ENCODE results near the gene ASTN2.

Gene ASTN2

GRCh38 chr9:117323390-117323789, 91.5 kb downstream of the ASTN2 start:
- no peaks in the 10 kb centered on the region for H3K4me1 ChIP-seq (ENCODE audit: control insufficient read depth in 2 of 2, insufficient read depth in 1 of 2, low read depth in 1 of 2, low read length in 2 of 2)
- no peak overlapping the region for H3K23ac ChIP-seq (ENCODE audit: low read depth, low read length, poor library complexity)
- no peak overlapping the region for H4K8ac ChIP-seq (ENCODE audit: low read depth, low read length)
- H3K9me3 ChIP-seq (replicated peaks in 1 of 2; ENCODE audit: control insufficient read depth in 2 of 2, insufficient read depth in 1 of 2, low read depth in 1 of 2, low read length in 2 of 2): no peaks in the 10 kb centered on the region
- H3K79me1 ChIP-seq (ENCODE audit: low read depth, low read length): no peaks in the 10 kb centered on the region
- no peak overlapping the region for H3K18ac ChIP-seq (ENCODE audit: low read length)
- no peak overlapping the region for H3K14ac ChIP-seq (ENCODE audit: low read length)
- H3K9ac ChIP-seq (ENCODE audit: low read depth, low read length, poor library complexity): no peak overlapping the region
- H2BK12ac ChIP-seq (ENCODE audit: low read length): no peak overlapping the region
- no peak overlapping the region for H3K4ac ChIP-seq (ENCODE audit: low read length)
- H3K4me3 ChIP-seq (ENCODE audit: low read length in 2 of 2): no peak overlapping the region
- no peak overlapping the region for H3K4me2 ChIP-seq (ENCODE audit: insufficient read depth, low read length, poor library complexity, severe bottlenecking)
- H2BK120ac ChIP-seq (ENCODE audit: low read depth, low read length): no peak overlapping the region
- H3K27ac ChIP-seq (replicated peaks; ENCODE audit: low read length): no peak overlapping the region
- WGBS, 2 donors (ENCODE audit: extremely low coverage in 2 of 2, insufficient read length in 2 of 2, insufficient replicate concordance in 1 of 2): no CpG with 5 or more reads among the region's 3 CpGs
- no peak overlapping the region for H2AFZ ChIP-seq (ENCODE audit: low read length)
- no peak overlapping the region for H4K91ac ChIP-seq (ENCODE audit: low read depth, low read length, poor library complexity)
- no peaks in the 10 kb centered on the region for H3K36me3 ChIP-seq (replicated peaks in 1 of 2; ENCODE audit: control insufficient read depth in 2 of 2, insufficient read depth in 2 of 2, low read length in 2 of 2)
- DNase-seq (ENCODE audit: low spot score): no peak
- no peak overlapping the region for H2BK15ac ChIP-seq (ENCODE audit: low read length)
- H3K27me3 ChIP-seq (ENCODE audit: control insufficient read depth in 3 of 3, insufficient read depth in 3 of 3, low read depth in 1 of 3, low read length in 3 of 3): no peaks in the 10 kb centered on the region
- no peak overlapping the region for H2AK5ac ChIP-seq (ENCODE audit: low read depth, low read length)
- H2BK5ac ChIP-seq (ENCODE audit: low read length): no peak overlapping the region

- Histone ChIP-seq H3K27ac (replicated peaks; ENCODE audit: low read length) (no peak overlapping the region), H3K36me3 (replicated peaks in 1 of 2; ENCODE audit: control insufficient read depth in 2 of 2, insufficient read depth in 2 of 2, low read length in 2 of 2) (no peaks in the 10 kb centered on the region), H3K4me3 (ENCODE audit: low read length in 2 of 2) (no peak overlapping the region), H2AK5ac (ENCODE audit: low read depth, low read length) (no peak overlapping the region), H3K79me1 (ENCODE audit: low read depth, low read length) (no peaks in the 10 kb centered on the region), H3K23ac (ENCODE audit: low read depth, low read length, poor library complexity) (no peak overlapping the region), H3K18ac (ENCODE audit: low read length) (no peak overlapping the region), H3K14ac (ENCODE audit: low read length) (no peak overlapping the region), H3K9ac (ENCODE audit: low read depth, low read length, poor library complexity) (no peak overlapping the region), H3K27me3 (ENCODE audit: control insufficient read depth in 3 of 3, insufficient read depth in 3 of 3, low read depth in 1 of 3, low read length in 3 of 3) (no peaks in the 10 kb centered on the region), H3K9me3 (replicated peaks in 1 of 2; ENCODE audit: control insufficient read depth in 2 of 2, insufficient read depth in 1 of 2, low read depth in 1 of 2, low read length in 2 of 2) (no peaks in the 10 kb centered on the region), H2AFZ (ENCODE audit: low read length) (no peak overlapping the region), H3K4me1 (ENCODE audit: control insufficient read depth in 2 of 2, insufficient read depth in 1 of 2, low read depth in 1 of 2, low read length in 2 of 2) (peaks cover 0 to 2% of the 10 kb centered on the region in 2 donors), H2BK120ac (ENCODE audit: low read depth, low read length) (no peak overlapping the region), H4K8ac (ENCODE audit: low read depth, low read length) (no peak overlapping the region), H2BK15ac (ENCODE audit: low read length) (no peak overlapping the region), H3K4me2 (ENCODE audit: insufficient read depth, low read length, poor library complexity, severe bottlenecking) (no peak overlapping the region), H2BK12ac (ENCODE audit: low read length) (no peak overlapping the region), H2BK5ac (ENCODE audit: low read length) (no peak overlapping the region), H4K91ac (ENCODE audit: low read depth, low read length, poor library complexity) (no peak overlapping the region), H3K4ac (ENCODE audit: low read length) (no peak overlapping the region)
- no CpG with 5 or more reads among the region's 2 CpGs for WGBS, 2 donors (ENCODE audit: extremely low coverage in 2 of 2, insufficient read length in 2 of 2, insufficient replicate concordance in 1 of 2)
- DNase-seq (ENCODE audit: low spot score): no peak
Observed at GRCh38 chr9:117317192-117317591, 97.7 kb downstream of the ASTN2 start.

GRCh38 chr9:117315236-117315635, 99.6 kb downstream of the ASTN2 start:
- no peak overlapping the region for H2BK12ac ChIP-seq (ENCODE audit: low read length)
- peaks cover 0 to 2% of the 10 kb centered on the region in 2 donors for H3K4me1 ChIP-seq (ENCODE audit: control insufficient read depth in 2 of 2, insufficient read depth in 1 of 2, low read depth in 1 of 2, low read length in 2 of 2)
- H4K8ac ChIP-seq (ENCODE audit: low read depth, low read length): no peak overlapping the region
- H2BK120ac ChIP-seq (ENCODE audit: low read depth, low read length): no peak overlapping the region
- no CpG with 5 or more reads among the region's 3 CpGs for WGBS, 2 donors (ENCODE audit: extremely low coverage in 2 of 2, insufficient read length in 2 of 2, insufficient replicate concordance in 1 of 2)
- no peak overlapping the region for H4K91ac ChIP-seq (ENCODE audit: low read depth, low read length, poor library complexity)
- no peaks in the 10 kb centered on the region for H3K36me3 ChIP-seq (replicated peaks in 1 of 2; ENCODE audit: control insufficient read depth in 2 of 2, insufficient read depth in 2 of 2, low read length in 2 of 2)
- no peak overlapping the region for H3K18ac ChIP-seq (ENCODE audit: low read length)
- no peaks in the 10 kb centered on the region for H3K9me3 ChIP-seq (replicated peaks in 1 of 2; ENCODE audit: control insufficient read depth in 2 of 2, insufficient read depth in 1 of 2, low read depth in 1 of 2, low read length in 2 of 2)
- H2BK15ac ChIP-seq (ENCODE audit: low read length): no peak overlapping the region
- H2BK5ac ChIP-seq (ENCODE audit: low read length): no peak overlapping the region
- no peaks in the 10 kb centered on the region for H3K27me3 ChIP-seq (ENCODE audit: control insufficient read depth in 3 of 3, insufficient read depth in 3 of 3, low read depth in 1 of 3, low read length in 3 of 3)
- H2AFZ ChIP-seq (ENCODE audit: low read length): no peak overlapping the region
- H3K27ac ChIP-seq (replicated peaks; ENCODE audit: low read length): no peak overlapping the region
- no peak overlapping the region for H3K4me2 ChIP-seq (ENCODE audit: insufficient read depth, low read length, poor library complexity, severe bottlenecking)
- no peak for DNase-seq (ENCODE audit: low spot score)
- H3K4me3 ChIP-seq (ENCODE audit: low read length in 2 of 2): no peak overlapping the region
- H3K9ac ChIP-seq (ENCODE audit: low read depth, low read length, poor library complexity): no peak overlapping the region
- H3K14ac ChIP-seq (ENCODE audit: low read length): no peak overlapping the region
- no peak overlapping the region for H3K4ac ChIP-seq (ENCODE audit: low read length)
- H2AK5ac ChIP-seq (ENCODE audit: low read depth, low read length): no peak overlapping the region
- H3K79me1 ChIP-seq (ENCODE audit: low read depth, low read length): no peaks in the 10 kb centered on the region
- peak overlapping the region; percentile 10 for H3K23ac ChIP-seq (ENCODE audit: low read depth, low read length, poor library complexity)

GRCh38 chr9:117313989-117314388, 100.9 kb downstream of the ASTN2 start:
- H2BK120ac ChIP-seq (ENCODE audit: low read depth, low read length): no peak overlapping the region
- H3K27ac ChIP-seq (replicated peaks; ENCODE audit: low read length): no peak overlapping the region
- H2BK5ac ChIP-seq (ENCODE audit: low read length): no peak overlapping the region
- H3K14ac ChIP-seq (ENCODE audit: low read length): no peak overlapping the region
- H2AFZ ChIP-seq (ENCODE audit: low read length): no peak overlapping the region
- no peaks in the 10 kb centered on the region for H3K36me3 ChIP-seq (replicated peaks in 1 of 2; ENCODE audit: control insufficient read depth in 2 of 2, insufficient read depth in 2 of 2, low read length in 2 of 2)
- H2AK5ac ChIP-seq (ENCODE audit: low read depth, low read length): no peak overlapping the region
- H4K8ac ChIP-seq (ENCODE audit: low read depth, low read length): no peak overlapping the region
- DNase-seq (ENCODE audit: low spot score): no peak
- WGBS, 2 donors (ENCODE audit: extremely low coverage in 2 of 2, insufficient read length in 2 of 2, insufficient replicate concordance in 1 of 2): no CpG with 5 or more reads among the region's 2 CpGs
- no peak overlapping the region for H3K4me3 ChIP-seq (ENCODE audit: low read length in 2 of 2)
- H3K23ac ChIP-seq (ENCODE audit: low read depth, low read length, poor library complexity): no peak overlapping the region
- no peak overlapping the region for H3K4ac ChIP-seq (ENCODE audit: low read length)
- H3K9me3 ChIP-seq (replicated peaks in 1 of 2; ENCODE audit: control insufficient read depth in 2 of 2, insufficient read depth in 1 of 2, low read depth in 1 of 2, low read length in 2 of 2): no peaks in the 10 kb centered on the region
- no peak overlapping the region for H3K4me2 ChIP-seq (ENCODE audit: insufficient read depth, low read length, poor library complexity, severe bottlenecking)
- H3K79me1 ChIP-seq (ENCODE audit: low read depth, low read length): no peaks in the 10 kb centered on the region
- no peak overlapping the region for H3K9ac ChIP-seq (ENCODE audit: low read depth, low read length, poor library complexity)
- H3K4me1 ChIP-seq (ENCODE audit: control insufficient read depth in 2 of 2, insufficient read depth in 1 of 2, low read depth in 1 of 2, low read length in 2 of 2): peaks cover 0 to 2% of the 10 kb centered on the region in 2 donors
- no peak overlapping the region for H3K18ac ChIP-seq (ENCODE audit: low read length)
- no peak overlapping the region for H2BK12ac ChIP-seq (ENCODE audit: low read length)
- H3K27me3 ChIP-seq (ENCODE audit: control insufficient read depth in 3 of 3, insufficient read depth in 3 of 3, low read depth in 1 of 3, low read length in 3 of 3): no peaks in the 10 kb centered on the region
- H2BK15ac ChIP-seq (ENCODE audit: low read length): no peak overlapping the region
- no peak overlapping the region for H4K91ac ChIP-seq (ENCODE audit: low read depth, low read length, poor library complexity)
